Naive thymus-derived CD4-positive, alpha-beta T cell (primary cell): ENCODE data around the gene KIAA1671. TPM values are rescaled to one million over a fixed set of nuclear protein-coding genes. Genes with fewer than 3 reads are reported as not detected.

Experiments used
- ATAC-seq: fragments of 150-1000 bp; cut with Tn5 transposase; 2 replicates; pipeline ENCODE4 v1.10.0; 2021; ENCODE audit warnings: mild to moderate bottlenecking, moderate library complexity
- CTCF ChIA-PET: fragments of 350-600 bp; sonication (Branson Sonifier 250); formaldehyde crosslinking; loops from one replicate; lab custom pipeline; 2021; ENCODE audit warnings: antibody characterized with exemption; lab: Charles Lee
- POLR2A ChIA-PET: fragments of 350-600 bp; sonication (Branson Sonifier 250); formaldehyde crosslinking; loops from one replicate; lab custom pipeline; 2021; ENCODE audit warnings: antibody characterized with exemption, inconsistent platforms; lab: Charles Lee
- DNase-seq, 9 donors: peaks; one replicate each; pipeline versions ENCODE4 v3.0.0 to v3.0.0-alpha.2; 2020 to 2022; ENCODE audit warnings: mixed read lengths in 1 of 9
- H3K27ac ChIP-seq: one replicate; pipeline ENCODE4 v1.7.0; 2013; ENCODE audit warnings: mild to moderate bottlenecking, low read depth, low read length, moderate library complexity
- H3K27me3 ChIP-seq, 2 donors: one replicate each; pipeline ENCODE4 v1.7.0; 2013; ENCODE audit warnings: low read length in 2 of 2, mild to moderate bottlenecking in 2 of 2, moderate library complexity in 2 of 2; ENCODE audit not compliant: control insufficient read depth in 2 of 2, insufficient read depth in 2 of 2
- H3K36me3 ChIP-seq, 3 experiments: 1 replicate in 2 of 3; 2 replicates in 1 of 3; pipeline ENCODE4 v1.7.0; 2013; ENCODE audit warnings: low read length in 3 of 3, mild to moderate bottlenecking in 3 of 3, moderate library complexity in 1 of 3; ENCODE audit not compliant: insufficient read depth in 3 of 3, control insufficient read depth in 2 of 3
- H3K4me1 ChIP-seq, 2 donors: one replicate each; pipeline ENCODE4 v1.7.0; 2013; ENCODE audit warnings: low read length in 2 of 2, mild to moderate bottlenecking in 2 of 2, moderate library complexity in 1 of 2; ENCODE audit not compliant: control insufficient read depth in 2 of 2, insufficient read depth in 2 of 2
- H3K4me3 ChIP-seq: 2 replicates; pipeline ENCODE4 v1.7.0; 2013; ENCODE audit warnings: mild to moderate bottlenecking, low read length
- H3K9me3 ChIP-seq, 3 experiments: 1 replicate in 2 of 3; 2 replicates in 1 of 3; pipeline ENCODE4 v1.7.0; 2013; ENCODE audit warnings: low read length in 3 of 3; ENCODE audit not compliant: control insufficient read depth in 2 of 3
- H3K27ac Mint-ChIP-seq, 9 donors: one replicate each; pipeline ENCODE4 v1.8.0; 2020 to 2022; ENCODE audit warnings: mixed read lengths in 9 of 9, mild to moderate bottlenecking in 8 of 9, moderate library complexity in 5 of 9, inconsistent platforms in 2 of 9
- H3K27me3 Mint-ChIP-seq, 5 donors: one replicate each; pipeline ENCODE4 v1.8.0; 2021 to 2022; ENCODE audit warnings: mixed read lengths in 5 of 5, mild to moderate bottlenecking in 1 of 5
- H3K36me3 Mint-ChIP-seq, 5 donors: one replicate each; pipeline ENCODE4 v1.8.0; 2020 to 2022; ENCODE audit warnings: mixed read lengths in 5 of 5, mild to moderate bottlenecking in 3 of 5, inconsistent platforms in 1 of 5
- H3K4me1 Mint-ChIP-seq, 7 donors: one replicate each; pipeline ENCODE4 v1.8.0; 2020 to 2022; ENCODE audit warnings: mixed read lengths in 7 of 7, mild to moderate bottlenecking in 3 of 7, inconsistent platforms in 1 of 7
- H3K4me3 Mint-ChIP-seq, 10 donors: one replicate each; pipeline ENCODE4 v1.8.0; 2020 to 2022; ENCODE audit warnings: mild to moderate bottlenecking in 10 of 10, mixed read lengths in 10 of 10, moderate library complexity in 6 of 10, inconsistent platforms in 2 of 10
- H3K9me3 Mint-ChIP-seq, 11 donors: one replicate each; pipeline ENCODE4 v1.8.0; 2020 to 2022; ENCODE audit warnings: mixed read lengths in 11 of 11, mild to moderate bottlenecking in 4 of 11, inconsistent platforms in 1 of 11, moderate library complexity in 1 of 11
- intact Hi-C, 2 donors: fragments of 100-400 bp; cut with micrococcal nuclease; formaldehyde crosslinking; loops; one replicate each; pipeline ENCODE4 v1.15.1; 2023
- polyA plus RNA-seq, 2 donors: library from polyadenylated mRNA; unstranded; fragments of 300-500 nt; fragmentation: Illumina TruSeq; gene quantifications; one replicate each; pipeline ENCODE4 v1.2.3, GENCODE V29; 2021
- total RNA-seq, 6 experiments: library from RNA in 5 of 6; stranded (reverse) in 5 of 6; gene quantifications; 1 replicate in 5 of 6; 2 replicates in 1 of 6; pipeline ENCODE4 v1.2.3 and lab custom pipeline; 2021 to 2026

The KIAA1671 gene
- total and polyA plus RNA-seq, 7 experiments from 2014 or later = 0.47 to 19.0 (median 4.2) TPM

- Mint-ChIP-seq H3K36me3 (peaks cover 0 to 3% (median 0%) of the 10 kb centered on the region in 5 donors), H3K4me1 (peaks cover 8 to 23% (median 14%) of the 10 kb centered on the region in 7 donors), H3K4me3 (no peak overlapping the region), H3K9me3 (no peaks in the 10 kb centered on the region), H3K27me3 (no peaks in the 10 kb centered on the region), H3K27ac (peak overlapping the region in 3 of 9 donors; percentile 24 to 67 (median 38))
- Histone ChIP-seq H3K36me3 (no peaks in the 10 kb centered on the region), H3K4me3 (no peak overlapping the region), H3K9me3 (no peaks in the 10 kb centered on the region), H3K4me1 (no peaks in the 10 kb centered on the region), H3K27me3 (no peaks in the 10 kb centered on the region), H3K27ac (no peak overlapping the region)
- peak in 5 of 9 donors; percentile 32 to 56 (median 47) for DNase-seq
- intact Hi-C loops = no loop called here
- no peak for ATAC-seq
- CTCF ChIA-PET = no interaction called here
- POLR2A ChIA-PET = no interaction called here
Observed at GRCh38 chr22:25091458-25091857, 138.9 kb downstream of the KIAA1671 start.

GRCh38 chr22:25092119-25092518, 139.6 kb downstream of the KIAA1671 start:
- peak overlapping the region in 2 of 9 donors; percentile 24 to 60 for H3K27ac Mint-ChIP-seq
- H3K9me3 ChIP-seq = no peaks in the 10 kb centered on the region
- H3K4me3 Mint-ChIP-seq = no peak overlapping the region
- no peaks in the 10 kb centered on the region for H3K4me1 ChIP-seq
- CTCF ChIA-PET = interaction anchor here (0.8 kb wide), 1 partner anchor 19 kb away, joined by 3 read pairs; no protein-coding TSS in a partner anchor
- no peaks in the 10 kb centered on the region for H3K27me3 ChIP-seq
- no peak overlapping the region for H3K27ac ChIP-seq
- ATAC-seq (no peak), DNase-seq (no peak)
- POLR2A ChIA-PET = no interaction called here
- no peaks in the 10 kb centered on the region for H3K36me3 ChIP-seq
- intact Hi-C loops = no loop called here
- peaks cover 8 to 18% (median 13%) of the 10 kb centered on the region in 7 donors for H3K4me1 Mint-ChIP-seq
- no peaks in the 10 kb centered on the region for H3K27me3 Mint-ChIP-seq
- peaks cover 0 to 5% (median 0%) of the 10 kb centered on the region in 5 donors for H3K36me3 Mint-ChIP-seq
- H3K4me3 ChIP-seq = no peak overlapping the region
- no peaks in the 10 kb centered on the region for H3K9me3 Mint-ChIP-seq

- Histone ChIP-seq H3K27me3 (no peaks in the 10 kb centered on the region), H3K27ac (no peak overlapping the region), H3K4me1 (no peaks in the 10 kb centered on the region), H3K9me3 (no peaks in the 10 kb centered on the region), H3K36me3 (no peaks in the 10 kb centered on the region), H3K4me3 (no peak overlapping the region)
- Mint-ChIP-seq H3K27me3 (no peaks in the 10 kb centered on the region), H3K9me3 (no peaks in the 10 kb centered on the region), H3K4me1 (peaks cover 7 to 15% (median 8%) of the 10 kb centered on the region in 7 donors), H3K27ac (peak overlapping the region in 1 of 9 donors; percentile 10), H3K36me3 (peaks cover 0 to 4% (median 0%) of the 10 kb centered on the region in 5 donors), H3K4me3 (no peak overlapping the region)
- CTCF ChIA-PET = interaction anchor here (0.6 kb wide), 1 partner anchor 30 kb away, joined by 3 read pairs; no protein-coding TSS in a partner anchor
- DNase-seq (no peak), ATAC-seq (no peak)
- intact Hi-C loops = no loop called here
- POLR2A ChIA-PET = no interaction called here
Observed at GRCh38 chr22:25094579-25094978, 142.1 kb downstream of the KIAA1671 start.

GRCh38 chr22:25095869-25096268, 143.4 kb downstream of the KIAA1671 start:
- Mint-ChIP-seq H3K9me3 (no peaks in the 10 kb centered on the region), H3K27ac (peak overlapping the region in 3 of 9 donors; percentile 18 to 87 (median 39)), H3K4me3 (no peak overlapping the region), H3K36me3 (peaks cover 0 to 4% (median 0%) of the 10 kb centered on the region in 5 donors), H3K4me1 (peaks cover 3 to 13% (median 8%) of the 10 kb centered on the region in 7 donors), H3K27me3 (no peaks in the 10 kb centered on the region)
- intact Hi-C loops = no loop called here
- DNase-seq (no peak), ATAC-seq (no peak)
- Histone ChIP-seq H3K27me3 (no peaks in the 10 kb centered on the region), H3K4me1 (no peaks in the 10 kb centered on the region), H3K9me3 (no peaks in the 10 kb centered on the region), H3K27ac (no peak overlapping the region), H3K36me3 (no peaks in the 10 kb centered on the region), H3K4me3 (no peak overlapping the region)
- CTCF ChIA-PET = interaction anchor here (0.9 kb wide), 1 partner anchor 19 kb away, joined by 4 read pairs; no protein-coding TSS in a partner anchor
- POLR2A ChIA-PET = interaction anchor here (0.6 kb wide), 1 partner anchor 468 kb away, joined by 3 read pairs; no protein-coding TSS in a partner anchor

GRCh38 chr22:25096638-25097405, 144.3 kb downstream of the KIAA1671 start:
- Histone ChIP-seq H3K27ac (no peak overlapping the region), H3K4me3 (no peak overlapping the region), H3K9me3 (no peaks in the 10 kb centered on the region), H3K4me1 (no peaks in the 10 kb centered on the region), H3K36me3 (no peaks in the 10 kb centered on the region), H3K27me3 (no peaks in the 10 kb centered on the region)
- peaks cover under 1 to 6% (median 1%) of the 10 kb centered on the region in 7 donors for H3K4me1 Mint-ChIP-seq
- intact Hi-C loops = no loop called here
- no peak overlapping the region for H3K4me3 Mint-ChIP-seq
- ChIA-PET CTCF (no interaction called here), POLR2A (no interaction called here)
- DNase-seq (no peak), ATAC-seq (no peak)
- H3K27me3 Mint-ChIP-seq = no peaks in the 10 kb centered on the region
- H3K36me3 Mint-ChIP-seq = peaks cover 0 to 4% (median 0%) of the 10 kb centered on the region in 5 donors
- H3K9me3 Mint-ChIP-seq = no peaks in the 10 kb centered on the region
- no peak overlapping the region for H3K27ac Mint-ChIP-seq

GRCh38 chr22:25098445-25099081, 146.0 kb downstream of the KIAA1671 start:
- no peak overlapping the region for H3K4me3 Mint-ChIP-seq
- H3K4me1 Mint-ChIP-seq = peaks cover 0 to 4% (median 0%) of the 10 kb centered on the region in 7 donors
- no peak overlapping the region for H3K27ac Mint-ChIP-seq
- CTCF ChIA-PET = interaction anchor here (1.1 kb wide), 1 partner anchor 104 kb away, joined by 3 read pairs; no protein-coding TSS in a partner anchor
- Histone ChIP-seq H3K36me3 (no peaks in the 10 kb centered on the region), H3K9me3 (no peaks in the 10 kb centered on the region), H3K4me1 (no peaks in the 10 kb centered on the region), H3K27me3 (no peaks in the 10 kb centered on the region), H3K27ac (no peak overlapping the region), H3K4me3 (no peak overlapping the region)
- H3K9me3 Mint-ChIP-seq = no peaks in the 10 kb centered on the region
- H3K27me3 Mint-ChIP-seq = no peaks in the 10 kb centered on the region
- intact Hi-C loops = no loop called here
- DNase-seq (no peak), ATAC-seq (no peak)
- H3K36me3 Mint-ChIP-seq = peaks cover 0 to 4% (median 0%) of the 10 kb centered on the region in 5 donors
- POLR2A ChIA-PET = interaction anchor here (1.2 kb wide), 1 partner anchor 29 kb away, joined by 3 read pairs; no protein-coding TSS in a partner anchor
